ENCODE measurements around the gene LAMA3. TPM values are rescaled to one million over a fixed set of nuclear protein-coding genes. Genes with fewer than 3 reads are reported as not detected.

LAMA3 gene
- total and polyA plus RNA-seq, 2 of the 13 experiments (the other 11 are each of a cell fraction or from before 2014, with no cell fraction given) = 0.45 to 2.2 TPM

GRCh38 chr18:23825978-23826405 is 136.7 kb downstream of the LAMA3 start:
- ATAC-seq = peak; percentile 94
- Histone ChIP-seq H3K36me3 (replicated peaks in 1 of 2; ENCODE audit: control insufficient read depth in 1 of 2, insufficient read depth in 2 of 2, low read length in 2 of 2) (no peaks in the 10 kb centered on the region), H3K27ac (ENCODE audit: extremely low read length, insufficient read depth, low read length) (no peak overlapping the region), H3K27me3 (ENCODE audit: control insufficient read depth in 1 of 2, insufficient read depth in 2 of 2, low read length in 2 of 2) (0 out of 5 replicates have a peak, but pooled peaks cover 0 to 2% of the 10 kb centered on the region in 2 experiments), H3K9me3 (ENCODE audit: low read length) (no peaks in the 10 kb centered on the region), H4K20me1 (ENCODE audit: insufficient read depth, low read length) (no peaks in the 10 kb centered on the region), H2AFZ (ENCODE audit: low read length) (peak overlapping the region; percentile 21), H3K79me2 (ENCODE audit: insufficient read depth, low read length) (no peaks in the 10 kb centered on the region), H3K4me3 (replicated peaks in 1 of 3; ENCODE audit: insufficient read depth in 1 of 3, low read depth in 2 of 3, low read length in 3 of 3) (no peak overlapping the region), H3K4me2 (ENCODE audit: low read depth, low read length) (no peak overlapping the region; the same call in 1 of the 2 replicates), H3K9ac (ENCODE audit: insufficient read depth, low read depth, low read length) (no peak overlapping the region), H3K4me1 (ENCODE audit: insufficient read depth, low read length) (peaks cover 16% of the 10 kb centered on the region)
- intact Hi-C loops (cut with micrococcal nuclease; ENCODE audit: unreplicated experiment) = loop anchor here (2.0 kb wide), 2 partner anchors 93 to 283 kb away; no protein-coding TSS in a partner anchor
- FAIRE-seq = peak; percentile 36
- POLR2A ChIA-PET = no interaction called here
- DNase-seq (ENCODE audit: low spot score) = no peak
- CTCF ChIA-PET (ENCODE audit: low intra/inter-chr PET ratio, low total read pairs) = no interaction called here
- BruUV-seq (replicated peaks) = no TSS peak
- in situ Hi-C loops (cut with HindIII; ENCODE audit: extremely low pct_ligation_motif_present, low pct_unique_long_range_greater_than_20kb) = loop anchor here (10.0 kb wide), 1 partner anchor 289 kb away; no protein-coding TSS in a partner anchor
- WGBS (ENCODE audit: low lambda C conversion rate) = 3% methylated on average over 6 of the region's 6 CpGs
- TF ChIP-seq, protein P1, sequence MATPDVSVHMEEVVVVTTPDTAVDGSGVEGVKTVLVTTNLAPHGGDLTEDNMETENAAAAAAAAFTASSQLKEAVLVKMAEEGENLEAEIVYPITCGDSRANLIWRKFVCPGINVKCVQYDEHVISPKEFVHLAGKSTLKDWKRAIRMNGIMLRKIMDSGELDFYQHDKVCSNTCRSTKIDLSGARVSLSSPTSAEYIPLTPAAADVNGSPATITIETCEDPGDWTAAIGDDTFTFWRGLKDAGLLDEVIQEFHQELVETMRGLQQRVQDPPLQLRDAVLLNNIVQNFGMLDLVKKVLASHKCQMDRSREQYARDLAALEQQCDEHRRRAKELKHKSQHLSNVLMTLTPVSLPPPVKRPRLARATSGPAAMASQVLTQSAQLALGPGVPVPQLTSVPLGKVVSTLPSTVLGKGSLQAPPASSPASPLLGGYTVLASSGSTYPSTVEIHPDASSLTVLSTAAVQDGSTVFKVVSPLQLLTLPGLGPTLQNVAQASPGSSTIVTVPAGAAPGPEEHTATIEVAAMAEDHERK (CRISPR knock-in tag; IDR thresholded peaks at IDR 0.05; ENCODE audit: low read depth) = no peak
- TF ChIP-seq MEIS1 (CRISPR knock-in tag; IDR thresholded peaks at IDR 0.05; ENCODE audit: borderline replicate concordance) (0 out of 2 replicates have a peak, but pooled peaks have one; percentile 56), IRX3 (CRISPR knock-in tag; IDR thresholded peaks at IDR 0.05; ENCODE audit: borderline replicate concordance, low read depth) (no peak), MYC (CRISPR knock-in tag; IDR thresholded peaks at IDR 0.05; ENCODE audit: borderline replicate concordance) (no peak), SNRNP70 (IDR thresholded peaks at IDR 0.05; ENCODE audit: low read depth, low read length) (no peak), TMF1 (CRISPR knock-in tag; IDR thresholded peaks at IDR 0.05; ENCODE audit: low read depth) (no peak), PRPF4 (IDR thresholded peaks at IDR 0.05; ENCODE audit: low read depth, low read length, poor library complexity, severe bottlenecking) (no peak), ZNF704 (CRISPR knock-in tag; IDR thresholded peaks at IDR 0.05; ENCODE audit: borderline replicate concordance) (no peak), NR1H2 (CRISPR knock-in tag; IDR thresholded peaks at IDR 0.05; ENCODE audit: borderline replicate concordance, low read depth) (no peak), ATM (IDR thresholded peaks at IDR 0.05; ENCODE audit: borderline replicate concordance) (no peak)
- TF ChIP-seq, protein P2, sequence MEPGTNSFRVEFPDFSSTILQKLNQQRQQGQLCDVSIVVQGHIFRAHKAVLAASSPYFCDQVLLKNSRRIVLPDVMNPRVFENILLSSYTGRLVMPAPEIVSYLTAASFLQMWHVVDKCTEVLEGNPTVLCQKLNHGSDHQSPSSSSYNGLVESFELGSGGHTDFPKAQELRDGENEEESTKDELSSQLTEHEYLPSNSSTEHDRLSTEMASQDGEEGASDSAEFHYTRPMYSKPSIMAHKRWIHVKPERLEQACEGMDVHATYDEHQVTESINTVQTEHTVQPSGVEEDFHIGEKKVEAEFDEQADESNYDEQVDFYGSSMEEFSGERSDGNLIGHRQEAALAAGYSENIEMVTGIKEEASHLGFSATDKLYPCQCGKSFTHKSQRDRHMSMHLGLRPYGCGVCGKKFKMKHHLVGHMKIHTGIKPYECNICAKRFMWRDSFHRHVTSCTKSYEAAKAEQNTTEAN (CRISPR knock-in tag; conservative IDR thresholded peaks at IDR 0.05) = no peak
- TF ChIP-seq, protein P3, sequence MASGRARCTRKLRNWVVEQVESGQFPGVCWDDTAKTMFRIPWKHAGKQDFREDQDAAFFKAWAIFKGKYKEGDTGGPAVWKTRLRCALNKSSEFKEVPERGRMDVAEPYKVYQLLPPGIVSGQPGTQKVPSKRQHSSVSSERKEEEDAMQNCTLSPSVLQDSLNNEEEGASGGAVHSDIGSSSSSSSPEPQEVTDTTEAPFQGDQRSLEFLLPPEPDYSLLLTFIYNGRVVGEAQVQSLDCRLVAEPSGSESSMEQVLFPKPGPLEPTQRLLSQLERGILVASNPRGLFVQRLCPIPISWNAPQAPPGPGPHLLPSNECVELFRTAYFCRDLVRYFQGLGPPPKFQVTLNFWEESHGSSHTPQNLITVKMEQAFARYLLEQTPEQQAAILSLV (CRISPR knock-in tag; IDR thresholded peaks at IDR 0.05; ENCODE audit: borderline replicate concordance) = no peak
- TF ChIP-seq, protein P4, sequence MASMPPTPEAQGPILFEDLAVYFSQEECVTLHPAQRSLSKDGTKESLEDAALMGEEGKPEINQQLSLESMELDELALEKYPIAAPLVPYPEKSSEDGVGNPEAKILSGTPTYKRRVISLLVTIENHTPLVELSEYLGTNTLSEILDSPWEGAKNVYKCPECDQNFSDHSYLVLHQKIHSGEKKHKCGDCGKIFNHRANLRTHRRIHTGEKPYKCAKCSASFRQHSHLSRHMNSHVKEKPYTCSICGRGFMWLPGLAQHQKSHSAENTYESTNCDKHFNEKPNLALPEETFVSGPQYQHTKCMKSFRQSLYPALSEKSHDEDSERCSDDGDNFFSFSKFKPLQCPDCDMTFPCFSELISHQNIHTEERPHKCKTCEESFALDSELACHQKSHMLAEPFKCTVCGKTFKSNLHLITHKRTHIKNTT (CRISPR knock-in tag; IDR thresholded peaks at IDR 0.05) = no peak
- TF ChIP-seq, protein P5, sequence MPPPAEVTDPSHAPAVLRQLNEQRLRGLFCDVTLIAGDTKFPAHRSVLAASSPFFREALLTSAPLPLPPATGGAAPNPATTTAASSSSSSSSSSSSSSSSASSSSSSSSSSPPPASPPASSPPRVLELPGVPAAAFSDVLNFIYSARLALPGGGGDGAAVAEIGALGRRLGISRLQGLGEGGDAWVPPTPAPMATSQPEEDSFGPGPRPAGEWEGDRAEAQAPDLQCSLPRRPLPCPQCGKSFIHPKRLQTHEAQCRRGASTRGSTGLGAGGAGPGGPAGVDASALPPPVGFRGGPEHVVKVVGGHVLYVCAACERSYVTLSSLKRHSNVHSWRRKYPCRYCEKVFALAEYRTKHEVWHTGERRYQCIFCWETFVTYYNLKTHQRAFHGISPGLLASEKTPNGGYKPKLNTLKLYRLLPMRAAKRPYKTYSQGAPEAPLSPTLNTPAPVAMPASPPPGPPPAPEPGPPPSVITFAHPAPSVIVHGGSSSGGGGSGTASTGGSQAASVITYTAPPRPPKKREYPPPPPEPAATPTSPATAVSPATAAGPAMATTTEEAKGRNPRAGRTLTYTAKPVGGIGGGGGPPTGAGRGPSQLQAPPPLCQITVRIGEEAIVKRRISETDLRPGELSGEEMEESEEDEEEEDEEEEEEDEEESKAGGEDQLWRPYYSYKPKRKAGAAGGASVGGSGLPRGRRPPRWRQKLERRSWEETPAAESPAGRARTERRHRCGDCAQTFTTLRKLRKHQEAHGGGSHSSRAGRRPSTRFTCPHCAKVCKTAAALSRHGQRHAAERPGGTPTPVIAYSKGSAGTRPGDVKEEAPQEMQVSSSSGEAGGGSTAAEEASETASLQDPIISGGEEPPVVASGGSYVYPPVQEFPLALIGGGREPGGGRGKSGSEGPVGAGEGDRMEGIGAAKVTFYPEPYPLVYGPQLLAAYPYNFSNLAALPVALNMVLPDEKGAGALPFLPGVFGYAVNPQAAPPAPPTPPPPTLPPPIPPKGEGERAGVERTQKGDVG (CRISPR knock-in tag; IDR thresholded peaks at IDR 0.05; ENCODE audit: borderline replicate concordance) = no peak
